KG1 (cell line): ENCODE data around the gene C2orf80.
"Not testable (repeated sequence)": the region's sequence is repeated elsewhere in the genome, so short reads cannot be mapped to it uniquely, and the experiment has no call there.

Experiments used
- DNase-seq: peaks from one replicate; lab custom pipeline; 2025; lab: John Stamatoyannopoulos, UW

C2orf80 gene

DNA sequence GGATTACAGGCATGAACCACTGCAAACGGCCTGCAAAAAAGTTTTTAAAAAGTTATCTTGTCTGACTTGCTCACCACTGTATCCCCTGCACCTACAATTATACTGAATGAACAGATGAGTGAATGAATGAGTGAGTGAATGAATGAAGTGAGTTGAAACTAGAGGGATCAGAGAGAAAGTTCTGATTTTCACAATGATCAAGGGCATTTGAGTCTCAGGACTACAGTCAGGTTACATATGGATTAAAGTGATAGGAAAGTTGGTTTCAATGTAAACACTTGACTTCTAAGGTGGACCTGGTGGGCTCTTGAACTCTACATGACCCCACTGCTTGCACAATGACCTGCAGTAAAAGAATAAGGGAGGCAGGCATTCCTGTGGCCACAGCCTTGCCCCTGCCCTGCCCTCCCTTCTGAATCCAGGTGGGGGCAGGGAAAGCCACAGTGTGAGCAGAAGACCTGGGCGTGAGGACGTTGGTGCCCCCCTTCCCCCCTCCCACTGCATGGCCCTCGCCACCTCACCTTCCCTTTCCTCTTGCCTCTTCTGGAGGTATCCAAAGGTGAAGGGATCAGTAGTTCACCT lies 10.7 kb downstream of the C2orf80 start:
- no peak for DNase-seq

DNA sequence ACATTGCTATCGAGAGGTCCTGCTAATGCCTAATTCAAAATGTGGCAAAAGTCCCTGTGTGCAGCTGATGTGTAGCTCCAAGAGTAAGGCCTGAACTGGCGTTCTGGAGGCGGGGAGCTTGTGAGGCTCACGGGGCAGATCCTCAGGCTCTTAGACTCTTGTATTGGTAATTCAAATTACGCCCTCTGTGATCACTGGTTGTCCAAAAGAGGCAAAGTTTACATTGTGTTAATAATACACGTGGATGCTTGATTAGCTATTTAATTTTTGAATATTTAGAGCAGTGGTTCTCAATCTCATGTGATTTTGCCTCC lies 14.0 kb downstream of the C2orf80 start:
- DNase-seq = no peak

DNA sequence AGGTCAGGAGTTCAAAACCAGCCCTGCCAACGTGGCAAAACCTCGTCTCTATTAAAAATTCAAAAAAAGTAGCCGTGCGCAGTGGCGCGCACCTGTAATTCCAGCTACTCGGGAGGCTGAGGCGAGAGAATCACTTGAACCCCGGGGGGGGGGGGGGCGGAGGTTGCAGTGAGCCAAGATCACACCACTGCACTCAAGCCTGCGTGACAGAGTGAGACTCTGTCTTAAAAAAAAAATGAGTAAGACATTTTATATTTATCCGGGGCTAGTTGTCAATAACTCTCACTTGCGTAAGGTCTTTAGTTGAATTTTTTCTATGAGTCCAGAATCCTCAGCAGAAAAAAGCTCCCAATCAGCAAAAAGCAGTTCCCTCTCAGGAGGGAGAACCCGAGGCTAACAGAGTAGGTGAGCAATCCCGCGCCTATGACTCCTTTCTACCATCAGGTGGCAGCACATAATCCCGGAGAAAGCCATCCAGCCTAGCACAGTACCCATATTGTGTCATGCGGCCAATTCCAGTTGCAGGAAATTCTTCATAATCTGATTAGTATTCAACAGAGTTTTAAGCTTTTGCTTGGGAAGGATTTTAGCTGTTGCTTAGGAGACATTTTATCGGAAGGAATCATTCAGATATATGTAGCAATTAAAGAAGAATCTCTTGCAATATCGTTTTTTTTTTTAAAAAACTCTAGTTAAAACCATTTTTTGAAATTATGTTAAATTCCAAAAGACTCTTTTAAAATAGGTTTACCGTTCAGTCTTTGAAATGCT lies 14.6 kb downstream of the C2orf80 start:
- peak; percentile 82 for DNase-seq

DNA sequence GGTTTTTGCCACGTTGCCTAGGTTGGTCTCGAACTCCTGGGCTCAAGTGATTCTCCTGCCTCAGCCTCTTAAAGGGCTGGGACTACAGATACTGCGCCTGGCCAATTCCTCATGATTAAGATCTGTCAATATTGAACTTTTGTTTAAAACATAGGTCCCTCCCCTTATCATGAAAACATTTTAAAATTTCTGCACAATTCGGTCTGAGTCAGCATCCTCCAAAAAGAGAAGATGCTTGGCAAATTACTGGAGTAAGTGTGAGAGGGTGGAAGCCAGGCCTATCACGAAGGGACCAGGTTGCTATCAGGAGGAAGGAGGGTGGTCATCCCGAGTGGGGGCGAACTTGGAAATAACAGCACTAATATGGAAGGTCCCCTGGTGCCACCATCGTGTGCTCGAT lies 15.7 kb downstream of the C2orf80 start:
- no peak for DNase-seq

GRCh38 chr2:208172125-208172524 lies 17.7 kb downstream of the C2orf80 start:
- no peak for DNase-seq

DNA sequence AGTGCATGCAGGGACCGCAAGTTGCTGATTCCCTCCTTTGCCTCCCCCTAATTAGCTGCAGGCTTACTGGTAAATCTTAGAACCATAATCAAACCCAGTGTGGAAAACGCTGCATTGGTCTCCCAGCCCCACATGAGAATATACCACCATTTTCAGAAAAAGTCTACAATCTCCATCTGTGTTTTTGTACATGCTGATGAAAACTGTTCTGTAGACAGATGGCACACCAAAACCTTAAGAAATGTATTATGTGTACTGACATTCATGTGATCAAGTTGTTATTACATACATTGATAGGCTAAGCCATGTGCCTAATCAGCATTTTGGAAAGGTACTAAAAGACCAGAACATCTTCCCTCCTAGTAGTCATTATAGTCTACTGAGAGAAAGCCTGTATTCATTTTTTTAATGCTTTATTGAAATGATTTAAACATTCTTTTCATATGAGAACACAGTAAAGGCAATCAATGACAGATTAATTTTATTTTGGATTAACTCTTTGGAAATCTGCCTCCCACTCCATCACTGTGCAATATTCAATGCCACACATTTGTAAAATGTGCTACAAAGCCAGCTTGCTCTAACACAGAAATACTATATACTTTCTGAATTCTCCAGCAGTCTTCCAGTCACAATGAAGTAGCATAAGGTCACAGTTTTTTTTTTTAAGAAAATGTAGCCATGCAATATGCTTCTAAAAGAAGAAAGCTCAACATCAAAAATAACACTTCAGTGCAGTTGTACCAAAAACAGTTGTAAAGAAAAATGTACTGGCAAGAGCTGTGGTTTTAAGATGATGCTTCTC lies 24.7 kb downstream of the C2orf80 start:
- DNase-seq = no peak

DNA sequence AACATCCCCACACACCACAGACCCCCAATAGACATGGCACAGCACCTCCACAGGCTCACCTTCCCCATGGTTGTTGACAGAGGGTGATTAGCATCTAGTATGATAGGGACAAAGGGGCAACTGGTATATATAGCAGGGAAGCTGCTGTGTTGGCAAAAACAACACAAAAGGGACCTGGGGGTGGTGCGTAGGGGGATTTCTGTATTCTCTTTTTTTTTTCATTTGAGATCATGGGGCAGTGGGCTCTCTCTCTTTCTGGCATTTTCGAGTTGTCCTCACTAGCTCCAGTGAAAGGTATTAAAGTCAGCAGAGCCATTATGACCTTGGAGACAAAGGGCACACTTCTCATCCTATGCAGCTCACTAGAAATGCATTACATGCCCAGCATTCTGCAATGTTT lies 26.3 kb downstream of the C2orf80 start, which contains the start of gene CRYGA:
CRYGA (minus strand) TSS at position 101 of the 400 bp plus-strand sequence; CDS start at position 68, 33 bp downstream.
- no peak for DNase-seq

- no peak for DNase-seq
Measured at GRCh38 chr2:208156439-208156838, 33.4 kb downstream of the C2orf80 start.

DNA sequence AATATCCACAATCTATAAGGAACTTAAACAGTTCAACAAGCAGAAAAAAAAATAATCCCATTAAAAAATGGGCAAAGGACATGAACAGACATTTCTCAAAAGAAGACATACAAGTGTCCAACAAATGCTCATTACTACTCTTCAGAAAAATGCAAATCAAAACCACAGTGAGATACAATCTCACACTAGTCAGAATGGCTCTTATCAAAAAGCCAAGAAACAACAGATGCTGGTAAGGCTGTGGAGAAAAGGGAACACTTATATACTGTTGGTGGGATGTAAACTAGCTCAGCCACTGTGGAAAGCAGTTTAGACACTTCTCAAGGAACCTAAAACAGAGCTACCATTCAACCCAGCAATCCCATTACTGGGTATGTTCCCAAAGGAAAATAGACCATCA lies 36.7 kb downstream of the C2orf80 start:
- DNase-seq = no peak

DNA sequence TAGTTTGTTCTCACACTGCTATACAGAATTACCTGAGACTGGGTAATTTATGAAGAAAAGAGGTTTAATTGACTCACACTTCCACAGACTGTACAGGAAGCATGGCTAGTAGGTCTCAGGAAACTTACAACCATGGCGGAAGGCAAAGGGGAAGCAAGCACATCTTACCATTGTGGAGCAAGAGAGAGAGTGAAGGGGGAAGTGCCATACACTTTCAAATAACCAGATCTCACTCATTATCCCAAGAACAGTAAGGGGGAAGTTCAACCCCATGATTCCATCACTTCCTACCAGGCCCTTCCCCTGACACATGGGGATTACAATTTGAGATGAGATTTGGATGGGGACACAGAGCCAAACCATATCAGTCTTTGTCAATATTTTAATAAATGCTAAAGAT lies 38.9 kb downstream of the C2orf80 start:
- no peak for DNase-seq

DNA sequence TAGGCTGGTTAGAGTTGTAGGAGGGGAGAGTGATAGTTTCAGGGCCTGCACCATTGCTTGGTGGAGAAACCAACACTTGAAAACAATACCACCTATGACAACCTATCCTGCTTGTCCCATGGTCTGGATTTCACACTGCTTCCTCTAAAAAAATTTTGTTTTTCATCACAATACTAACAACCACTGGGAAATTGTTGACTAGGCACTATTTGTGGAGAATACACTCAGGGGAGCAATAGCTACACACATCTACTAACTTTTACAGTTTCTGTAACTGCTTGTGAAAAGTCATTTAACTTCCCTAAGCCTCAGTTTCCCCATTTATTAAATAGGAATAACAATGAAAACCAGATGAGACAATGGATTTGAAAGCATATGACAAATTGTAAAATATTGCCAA lies 39.7 kb downstream of the C2orf80 start:
- DNase-seq = no peak

DNA sequence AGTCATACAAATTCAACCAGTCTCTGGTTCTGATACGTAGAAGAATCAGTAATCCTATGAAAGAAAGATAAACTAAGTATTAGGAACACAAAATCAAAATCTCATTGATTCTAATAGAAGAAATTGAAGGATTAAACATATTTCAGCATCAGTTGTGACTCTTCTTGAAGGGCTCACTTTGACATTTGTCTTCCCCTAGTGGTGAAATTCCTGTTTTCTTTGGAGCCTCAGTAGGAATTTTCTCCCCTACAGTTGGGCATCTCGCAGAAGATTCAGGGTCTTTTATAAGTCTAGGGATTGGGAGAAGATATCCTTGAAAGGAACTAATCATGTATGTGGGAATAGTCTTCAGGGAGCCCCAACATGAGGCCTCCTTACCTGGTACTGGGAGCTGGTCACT lies 41.0 kb downstream of the C2orf80 start:
- DNase-seq = no peak

DNA sequence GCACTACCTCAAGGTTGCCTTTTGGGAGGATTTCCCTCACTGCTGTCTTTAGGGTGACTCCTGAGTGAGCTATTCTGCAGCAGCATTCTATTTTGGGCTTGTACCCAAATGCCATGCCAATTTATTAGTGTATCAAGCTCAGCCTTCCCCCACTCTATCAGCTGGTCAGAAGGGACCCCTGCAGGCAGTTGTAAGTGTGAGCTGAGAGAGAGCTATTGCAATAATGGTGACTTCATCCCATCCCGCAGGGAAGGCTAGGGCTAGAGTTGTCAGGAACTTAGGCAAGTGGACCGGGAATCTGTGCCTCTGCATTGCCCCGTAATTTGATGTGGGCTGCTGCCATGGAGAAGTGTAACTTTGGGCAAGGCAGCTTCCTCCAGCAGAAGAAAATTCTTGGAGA lies 42.1 kb downstream of the C2orf80 start:
- DNase-seq = no peak

GRCh38 chr2:208147008-208147407 lies 42.8 kb downstream of the C2orf80 start:
- DNase-seq = no peak

DNA sequence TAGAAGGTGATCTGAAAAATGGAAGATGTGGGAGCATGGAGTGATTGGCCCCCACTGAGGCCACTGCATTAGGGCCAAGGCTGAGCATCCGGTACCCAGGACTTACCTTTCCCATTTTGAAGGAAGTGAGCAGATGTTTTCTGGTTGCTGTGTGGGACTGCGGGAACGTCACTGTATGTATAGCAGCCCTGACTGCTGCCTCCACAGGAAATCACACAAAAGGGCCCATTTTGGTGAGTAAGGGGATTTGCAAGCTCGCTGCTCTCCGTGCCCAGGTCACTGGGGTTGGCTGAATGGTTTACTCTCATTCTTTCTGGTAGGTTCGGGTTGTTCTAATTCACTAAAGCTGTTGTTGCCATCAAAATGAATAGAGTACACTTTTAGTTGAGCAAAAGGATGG lies 43.8 kb downstream of the C2orf80 start, which contains the start of gene CRYGB:
CRYGB (minus strand) TSS at position 153 of the 400 bp plus-strand sequence; CDS start at position 115, 38 bp downstream.
- no peak for DNase-seq

DNA sequence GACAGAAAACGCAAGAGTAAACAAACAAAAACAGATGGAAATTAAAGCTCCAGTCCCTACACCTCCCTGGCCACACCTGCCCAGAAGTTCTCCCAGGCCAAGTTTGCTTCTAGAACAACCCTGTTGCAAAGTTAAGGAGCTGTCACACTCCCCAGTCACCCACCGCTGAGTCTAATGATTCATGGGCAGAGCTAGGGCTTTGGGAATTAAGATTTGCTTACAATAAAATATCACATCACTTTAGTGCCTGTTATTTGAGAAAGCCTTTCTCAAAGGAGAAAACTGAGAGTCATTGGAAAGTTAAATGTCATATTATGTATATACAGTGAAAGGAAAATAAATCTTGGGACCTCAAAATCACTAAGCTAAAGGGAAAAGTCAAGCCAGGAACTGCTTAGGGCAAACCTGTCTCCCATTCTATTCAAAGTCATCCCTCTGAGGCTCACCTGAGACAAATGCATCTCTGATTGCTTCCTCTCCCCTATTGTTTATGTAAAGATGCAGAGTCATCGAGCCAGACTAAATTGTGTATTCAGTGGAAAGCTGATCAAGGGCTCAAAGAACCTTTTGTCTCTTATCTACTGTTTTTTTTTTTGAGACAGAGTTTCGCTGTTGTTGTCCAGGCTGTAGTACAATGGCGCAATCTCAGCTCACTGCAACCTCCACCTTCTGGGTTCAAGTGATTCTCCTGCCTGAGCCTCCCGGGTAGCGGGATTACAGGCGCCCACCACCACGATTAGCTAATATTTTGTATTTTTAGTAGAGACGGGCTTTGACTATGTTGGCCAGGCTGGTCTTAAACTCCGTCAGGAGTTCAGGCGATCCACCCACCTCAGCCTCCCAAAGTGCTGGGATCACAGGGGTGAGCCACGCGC lies 46.7 kb downstream of the C2orf80 start:
- DNase-seq = no peak

DNA sequence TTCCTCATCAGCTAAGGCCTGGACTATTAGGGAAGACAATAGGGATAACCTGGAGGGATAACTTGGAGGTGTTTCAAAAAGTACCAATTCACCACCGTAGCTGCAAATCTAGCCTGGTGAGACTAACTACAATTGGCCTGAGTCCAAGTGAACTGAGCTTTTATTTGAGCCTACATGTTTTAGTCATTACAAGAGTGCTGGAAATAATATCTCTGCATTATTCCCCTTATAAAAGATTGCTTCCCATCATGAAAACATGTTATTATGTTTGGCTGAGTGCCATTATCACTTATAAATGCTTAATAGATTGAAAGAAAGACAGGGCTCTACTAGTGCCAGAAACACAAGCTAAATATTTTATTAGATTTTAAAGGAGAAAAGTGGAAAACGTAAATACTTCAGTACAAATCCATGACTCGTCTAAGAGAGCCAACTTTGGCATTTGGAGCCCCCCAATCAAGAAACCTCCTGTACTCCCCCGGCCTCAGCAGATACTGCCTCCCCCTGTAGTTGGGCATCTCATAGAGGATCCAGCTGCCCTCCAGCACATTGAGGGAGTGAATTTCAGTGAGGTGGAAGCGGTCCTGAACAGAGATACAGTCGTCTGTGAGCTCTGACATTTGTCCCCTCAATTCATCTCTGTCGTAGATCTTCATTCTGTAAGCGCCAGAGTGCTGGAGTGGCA lies 47.4 kb downstream of the C2orf80 start:
- no peak for DNase-seq

DNA sequence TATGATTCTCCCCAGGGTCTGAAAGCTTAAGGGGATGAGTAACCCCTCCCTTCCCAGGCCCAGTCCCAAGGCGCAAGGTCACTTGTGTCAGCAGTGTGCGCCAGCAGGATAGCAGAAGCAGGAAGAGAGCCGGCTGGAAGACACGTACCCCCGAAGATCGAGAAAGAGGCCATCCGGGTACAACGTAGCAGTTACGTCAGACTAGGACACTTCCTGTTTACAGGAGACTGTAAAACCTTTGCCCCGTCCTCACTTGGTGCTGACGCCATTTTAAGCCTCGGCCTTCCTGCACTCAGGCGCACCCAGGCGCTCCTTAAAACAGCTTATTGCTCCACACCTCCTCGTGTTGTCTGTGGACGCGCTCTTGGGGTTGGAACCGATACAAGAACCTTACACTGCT lies 50.4 kb downstream of the C2orf80 start:
- no peak for DNase-seq

GRCh38 chr2:208138334-208138733 lies 51.5 kb downstream of the C2orf80 start:
- not testable (repeated sequence) for DNase-seq

GRCh38 chr2:208136716-208137094 lies 53.1 kb downstream of the C2orf80 start:
- DNase-seq = no peak
